Fibroblast of the aortic adventitia (primary cell): ENCODE results near the gene INPP5J. TPM values are rescaled to one million over a fixed set of nuclear protein-coding genes. Genes with fewer than 3 reads are reported as not detected.

Experiments used
- DNase-seq: peaks from one replicate; pipeline ENCODE4 v3.0.0-alpha.2; 2010; ENCODE audit warnings: low read depth
- H3K4me3 ChIP-seq: 2 replicates; pipeline ENCODE4 v1.5.1; 2011; ENCODE audit warnings: low read depth, mild to moderate bottlenecking, control low read depth, low read length, moderate library complexity
- total RNA-seq: library from RNA; depleted of rRNA; stranded (reverse); fragments of >200 nt; gene quantifications from 2 replicates; pipeline ENCODE4 v1.2.3, GENCODE V29; 2012; ENCODE audit warnings: low replicate concordance
- TF ChIP-seq, protein P1 (sequence below): IDR thresholded peaks from 2 replicates; pipeline ENCODE4 v1.5.1; 2011; ENCODE audit warnings: mild to moderate bottlenecking, low read length, control low read depth, inconsistent platforms; ENCODE audit not compliant: insufficient read depth

INPP5J gene
- total RNA-seq, 1 donor, result under 0.01 TPM

DNA sequence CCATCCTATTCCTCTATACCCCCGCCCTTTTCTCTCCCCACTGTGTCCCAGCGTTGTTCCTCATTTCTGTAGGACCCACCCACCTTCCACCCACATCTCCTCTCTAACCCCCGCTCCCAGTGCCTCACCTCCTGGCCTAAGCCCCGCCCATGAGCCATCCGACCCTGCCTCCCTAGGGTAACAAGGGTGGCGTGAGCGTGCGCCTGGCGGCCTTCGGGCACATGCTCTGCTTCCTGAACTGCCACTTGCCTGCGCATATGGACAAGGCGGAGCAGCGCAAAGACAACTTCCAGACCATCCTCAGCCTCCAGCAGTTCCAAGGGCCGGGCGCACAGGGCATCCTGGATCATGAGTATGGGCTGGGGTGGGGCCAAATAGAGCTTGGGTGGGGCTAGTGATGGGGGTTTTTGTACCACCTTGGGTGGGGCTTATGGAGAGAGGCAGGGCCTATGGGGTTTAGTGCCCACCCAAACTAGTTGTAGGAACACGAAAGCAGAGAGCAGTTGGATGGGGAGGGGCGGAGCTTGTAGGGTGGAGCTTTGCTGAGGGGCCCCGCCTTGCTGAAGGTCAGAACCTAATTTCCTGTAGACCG, 4.5 kb downstream of the INPP5J start:
- TF ChIP-seq, protein P1, sequence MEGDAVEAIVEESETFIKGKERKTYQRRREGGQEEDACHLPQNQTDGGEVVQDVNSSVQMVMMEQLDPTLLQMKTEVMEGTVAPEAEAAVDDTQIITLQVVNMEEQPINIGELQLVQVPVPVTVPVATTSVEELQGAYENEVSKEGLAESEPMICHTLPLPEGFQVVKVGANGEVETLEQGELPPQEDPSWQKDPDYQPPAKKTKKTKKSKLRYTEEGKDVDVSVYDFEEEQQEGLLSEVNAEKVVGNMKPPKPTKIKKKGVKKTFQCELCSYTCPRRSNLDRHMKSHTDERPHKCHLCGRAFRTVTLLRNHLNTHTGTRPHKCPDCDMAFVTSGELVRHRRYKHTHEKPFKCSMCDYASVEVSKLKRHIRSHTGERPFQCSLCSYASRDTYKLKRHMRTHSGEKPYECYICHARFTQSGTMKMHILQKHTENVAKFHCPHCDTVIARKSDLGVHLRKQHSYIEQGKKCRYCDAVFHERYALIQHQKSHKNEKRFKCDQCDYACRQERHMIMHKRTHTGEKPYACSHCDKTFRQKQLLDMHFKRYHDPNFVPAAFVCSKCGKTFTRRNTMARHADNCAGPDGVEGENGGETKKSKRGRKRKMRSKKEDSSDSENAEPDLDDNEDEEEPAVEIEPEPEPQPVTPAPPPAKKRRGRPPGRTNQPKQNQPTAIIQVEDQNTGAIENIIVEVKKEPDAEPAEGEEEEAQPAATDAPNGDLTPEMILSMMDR, result no peak
- no peak overlapping the region for H3K4me3 ChIP-seq
- DNase-seq, result no peak

DNA sequence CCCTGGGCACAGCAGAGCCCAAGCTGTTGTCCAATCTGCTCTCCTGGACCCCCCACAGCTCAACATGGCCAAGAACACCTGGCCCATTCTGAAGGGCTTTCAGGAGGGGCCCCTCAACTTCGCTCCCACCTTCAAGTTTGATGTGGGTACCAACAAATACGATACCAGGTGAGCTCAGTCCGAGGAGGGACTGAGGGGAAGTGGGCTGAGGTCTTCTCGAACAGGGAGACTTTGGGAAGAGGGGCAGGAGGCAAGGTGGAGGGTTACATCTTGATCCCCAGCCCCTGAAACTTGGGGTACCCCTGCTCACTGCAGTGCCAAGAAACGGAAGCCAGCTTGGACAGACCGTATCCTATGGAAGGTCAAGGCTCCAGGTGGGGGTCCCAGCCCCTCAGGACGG, 5.4 kb downstream of the INPP5J start:
- H3K4me3 ChIP-seq, result no peak overlapping the region
- TF ChIP-seq, protein P1, result no peak
- DNase-seq, result no peak

DNA sequence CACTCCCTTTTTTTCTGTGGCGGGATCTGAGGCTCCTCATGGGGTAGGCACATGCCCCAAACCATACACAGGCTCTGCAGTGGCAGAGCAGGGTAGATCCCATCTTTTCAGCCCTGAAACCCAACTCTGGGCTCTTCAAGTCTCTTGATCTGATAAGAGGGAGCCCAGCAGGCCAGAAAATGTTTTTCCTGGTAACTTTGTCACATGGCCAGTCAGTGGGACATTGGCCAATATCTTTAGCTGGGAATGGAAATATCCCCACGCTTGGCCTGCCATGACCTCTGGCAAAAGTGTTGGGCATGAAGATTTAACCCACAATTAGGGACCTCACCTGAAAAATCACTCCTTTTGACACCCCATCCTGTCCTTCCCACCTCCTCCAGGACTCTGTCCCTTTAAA, 8.1 kb downstream of the INPP5J start:
- no peak for DNase-seq
- H3K4me3 ChIP-seq, result no peak overlapping the region
- TF ChIP-seq, protein P1, result no peak

DNA sequence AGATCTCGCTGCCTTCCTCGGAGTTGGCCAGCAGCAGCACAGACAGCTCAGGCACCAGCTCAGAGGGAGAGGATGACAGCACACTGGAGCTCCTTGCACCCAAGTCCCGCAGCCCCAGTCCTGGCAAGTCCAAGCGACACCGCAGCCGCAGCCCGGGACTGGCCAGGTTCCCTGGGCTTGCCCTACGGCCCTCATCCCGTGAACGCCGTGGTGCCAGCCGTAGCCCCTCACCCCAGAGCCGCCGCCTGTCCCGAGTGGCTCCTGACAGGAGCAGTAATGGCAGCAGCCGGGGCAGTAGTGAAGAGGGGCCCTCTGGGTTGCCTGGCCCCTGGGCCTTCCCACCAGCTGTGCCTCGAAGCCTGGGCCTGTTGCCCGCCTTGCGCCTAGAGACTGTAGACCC, 11.1 kb downstream of the INPP5J start:
- no peak for DNase-seq
- H3K4me3 ChIP-seq, result no peak overlapping the region
- TF ChIP-seq, protein P1, result no peak

DNA sequence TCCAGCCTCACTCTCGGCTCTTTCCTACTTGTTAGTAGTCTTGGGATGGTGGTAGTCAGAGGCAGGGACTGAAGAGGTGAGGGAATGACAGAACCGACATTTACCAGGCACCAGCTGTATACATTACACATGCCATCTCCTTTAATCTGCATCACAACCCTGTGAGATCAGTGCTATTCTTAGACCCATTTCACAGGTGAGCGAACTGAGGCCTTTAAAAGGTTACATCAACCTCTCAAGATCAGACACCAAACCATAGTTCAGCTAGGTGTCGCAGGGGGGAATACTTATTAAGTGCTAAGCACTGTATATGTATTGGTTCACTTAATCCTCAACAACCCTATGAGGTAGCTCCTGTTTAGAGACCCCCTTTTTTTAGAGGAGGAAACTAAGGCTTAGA, 11.9 kb downstream of the INPP5J start:
- no peak for DNase-seq
- TF ChIP-seq, protein P1, result no peak
- no peak overlapping the region for H3K4me3 ChIP-seq

DNA sequence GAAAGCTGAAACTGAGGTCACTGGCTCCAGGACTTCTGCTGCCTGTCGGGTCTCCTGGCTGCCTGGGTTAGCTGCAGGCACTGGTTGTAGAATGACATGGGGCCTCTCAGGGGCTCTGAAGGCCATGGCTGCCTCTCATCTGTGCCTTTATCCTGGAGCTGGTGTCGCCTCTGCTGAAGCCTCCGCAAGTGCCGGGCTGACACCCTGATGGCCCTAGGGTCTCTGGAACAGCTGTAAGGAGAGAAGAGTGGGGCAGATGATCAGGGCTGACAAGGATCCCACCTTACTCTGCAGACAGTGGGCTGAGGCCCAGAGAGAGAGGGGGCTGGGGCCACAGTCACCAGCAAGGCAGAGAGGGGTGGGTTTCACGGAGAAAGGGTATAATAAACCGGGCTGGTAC, 12.9 kb downstream of the INPP5J start:
- H3K4me3 ChIP-seq, result no peak overlapping the region
- TF ChIP-seq, protein P1, result no peak
- DNase-seq, result no peak

DNA sequence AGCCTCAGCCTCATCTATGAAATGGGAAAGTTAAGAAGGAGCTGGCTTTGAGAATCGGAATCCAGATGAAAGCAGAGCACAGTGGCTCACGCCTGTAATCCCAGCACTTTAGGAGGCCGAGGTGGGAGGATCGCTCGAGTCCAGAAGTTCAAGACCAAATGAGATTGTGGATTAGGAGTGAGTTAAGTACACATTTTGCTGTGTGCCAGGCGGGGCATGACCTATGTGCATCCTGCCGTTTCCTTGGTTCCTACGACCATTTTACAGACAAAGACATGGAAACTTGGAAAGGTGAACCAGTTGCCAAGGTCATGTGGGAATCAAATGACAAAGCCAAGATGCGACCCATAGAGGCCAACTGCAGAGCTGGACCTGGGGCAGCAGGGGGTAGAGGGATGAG, 13.4 kb downstream of the INPP5J start:
- TF ChIP-seq, protein P1, result no peak
- DNase-seq, result no peak

More for the DNA sequence above, 13.4 kb downstream of the INPP5J start:
- H3K4me3 ChIP-seq, result no peak overlapping the region
